Heart left ventricle (tissue), 13 donors: ENCODE measurements around the gene GGN.

Source experiments
- CTCF ChIP-seq, 12 donors: fragments of 200-600 bp; sonication (generic) in 4 of 12; IDR thresholded peaks; one replicate each; pipeline versions ENCODE4 v1.5.0 to v1.8.0; 2018 to 2022; ENCODE audit warnings: antibody characterized with exemption in 12 of 12, mild to moderate bottlenecking in 5 of 12
- POLR2A ChIP-seq, 2 donors: fragments of 450-650 bp; IDR thresholded peaks; one replicate each; pipeline ENCODE4 v1.6.1; 2017; ENCODE audit warnings: antibody characterized with exemption in 2 of 2, mild to moderate bottlenecking in 2 of 2, moderate library complexity in 2 of 2
- donor health status: ischemic (EF 13 %, LVEDD 7.1; RV severe dilation, severe dysfunction).
- donor health status: DM: no; HTN: yes; CAD: no.
- donor health status: DM: no; HTN: no; CAD: no.
- donor health status: ischemic (EF 25% LVEDD 6.9; RV normal size, moderate dysfunction).
- donor health status: ischemic (EF 25% LVEDD 5.7; RV mildly dilated, moderate dysfunction).
- donor health status: ischemic (EF 35%, LVEDD 5.7; RV mildly dilated, moderate dysfunction).
- donor health status: nonischemic (EF 11% LVEDD 7.7; RV severe dilation, severe dysfunction).
- donor health status: DM: yes; HTN: yes; CAD: no.
- donor health status: PGD.
- donor health status: ischemic (EF 29% LVEDD 5.4; RV normal size, mild dysfunction).
- donor health status: nonischemic (EF 23%, LVEDD 6.1; RV moderate dilation, normal function).

- no peak for TF ChIP-seq CTCF (IDR thresholded peaks at IDR 0.05)
- TF ChIP-seq POLR2A (IDR thresholded peaks at IDR 0.05) = no peak
These were observed 41.4 kb upstream of the GGN start for GRCh38 chr19:38429055-38429810.
